Measurements from ENCODE around the gene PUS3.

Gene PUS3

GRCh38 chr11:125933030-125933813 lies 30.2 kb upstream of the PUS3 start:
- TF ChIP-seq, protein P1, sequence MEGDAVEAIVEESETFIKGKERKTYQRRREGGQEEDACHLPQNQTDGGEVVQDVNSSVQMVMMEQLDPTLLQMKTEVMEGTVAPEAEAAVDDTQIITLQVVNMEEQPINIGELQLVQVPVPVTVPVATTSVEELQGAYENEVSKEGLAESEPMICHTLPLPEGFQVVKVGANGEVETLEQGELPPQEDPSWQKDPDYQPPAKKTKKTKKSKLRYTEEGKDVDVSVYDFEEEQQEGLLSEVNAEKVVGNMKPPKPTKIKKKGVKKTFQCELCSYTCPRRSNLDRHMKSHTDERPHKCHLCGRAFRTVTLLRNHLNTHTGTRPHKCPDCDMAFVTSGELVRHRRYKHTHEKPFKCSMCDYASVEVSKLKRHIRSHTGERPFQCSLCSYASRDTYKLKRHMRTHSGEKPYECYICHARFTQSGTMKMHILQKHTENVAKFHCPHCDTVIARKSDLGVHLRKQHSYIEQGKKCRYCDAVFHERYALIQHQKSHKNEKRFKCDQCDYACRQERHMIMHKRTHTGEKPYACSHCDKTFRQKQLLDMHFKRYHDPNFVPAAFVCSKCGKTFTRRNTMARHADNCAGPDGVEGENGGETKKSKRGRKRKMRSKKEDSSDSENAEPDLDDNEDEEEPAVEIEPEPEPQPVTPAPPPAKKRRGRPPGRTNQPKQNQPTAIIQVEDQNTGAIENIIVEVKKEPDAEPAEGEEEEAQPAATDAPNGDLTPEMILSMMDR (IDR thresholded peaks at IDR 0.05; ENCODE audit: control insufficient read depth, insufficient read depth, low read depth, low read length, missing control alignments): no peak
- no peak for DNase-seq (ENCODE audit: low read depth)
- no peak overlapping the region for H3K4me3 ChIP-seq (ENCODE audit: control insufficient read depth, low read depth, low read length)

DNA sequence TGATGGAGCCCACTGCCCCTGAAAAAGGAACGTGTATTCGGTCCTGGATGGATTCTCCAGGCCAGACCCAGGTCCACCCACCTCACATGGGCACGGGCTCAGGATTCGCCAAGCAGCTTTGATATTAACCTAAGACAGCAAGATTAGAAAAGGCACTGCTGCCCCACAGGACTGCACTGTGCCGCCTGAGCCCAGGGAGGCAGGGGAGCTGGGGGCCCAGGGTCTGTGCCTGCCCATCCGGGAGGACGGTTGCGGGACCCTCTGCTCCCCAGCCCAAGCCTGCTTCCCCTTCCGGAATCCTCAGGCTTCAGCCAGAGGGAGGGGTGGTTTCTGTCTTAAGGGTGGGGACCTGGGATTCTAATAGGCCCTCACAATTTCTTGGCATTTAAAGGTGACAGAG lies 29.3 kb upstream of the PUS3 start:
- H3K4me3 ChIP-seq (ENCODE audit: control insufficient read depth, low read depth, low read length): no peak overlapping the region
- DNase-seq (ENCODE audit: low read depth): no peak
- TF ChIP-seq, protein P1 (IDR thresholded peaks at IDR 0.05; ENCODE audit: control insufficient read depth, insufficient read depth, low read depth, low read length, missing control alignments): no peak

DNA sequence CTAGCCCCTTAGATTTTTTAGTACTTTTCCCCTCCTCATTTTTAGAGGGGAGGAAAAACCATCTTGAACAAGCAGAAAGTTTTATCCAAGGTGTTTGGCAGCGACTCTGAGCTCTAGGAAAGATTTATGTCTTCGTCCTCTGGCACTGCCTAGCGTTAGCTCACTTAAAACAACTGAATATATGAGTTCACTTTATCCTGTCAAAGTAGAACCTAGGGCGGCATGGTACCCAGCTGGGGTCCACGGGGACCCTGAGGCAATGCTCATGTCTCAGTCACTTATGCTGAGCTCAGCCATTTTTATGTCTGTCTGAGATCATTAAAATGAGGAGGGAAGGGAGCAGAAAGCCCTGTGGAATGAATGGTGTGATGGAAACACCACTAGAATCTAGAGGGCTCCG lies 28.7 kb upstream of the PUS3 start:
- no peak for DNase-seq (ENCODE audit: low read depth)
- no peak overlapping the region for H3K4me3 ChIP-seq (ENCODE audit: control insufficient read depth, low read depth, low read length)
- TF ChIP-seq, protein P1 (IDR thresholded peaks at IDR 0.05; ENCODE audit: control insufficient read depth, insufficient read depth, low read depth, low read length, missing control alignments): no peak

DNA sequence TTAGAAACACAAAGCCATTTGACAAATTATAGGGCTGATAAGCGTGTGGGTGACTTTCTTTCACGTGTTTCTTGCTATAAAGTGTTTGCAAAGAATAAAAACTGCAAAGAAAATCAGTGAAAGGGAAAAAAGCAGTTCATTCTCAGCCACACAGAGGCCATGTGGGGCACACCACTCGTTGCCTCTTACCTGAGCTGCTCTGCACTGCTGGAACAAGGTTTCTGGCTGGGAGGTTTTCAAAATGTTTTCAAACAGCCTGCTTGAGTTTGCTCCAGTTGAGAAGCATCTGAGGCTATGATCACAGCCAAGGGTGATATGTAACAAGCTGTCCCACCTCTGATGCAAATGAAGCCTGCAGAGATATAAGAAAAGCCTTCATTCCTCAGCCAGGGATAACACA lies 28.1 kb upstream of the PUS3 start:
- TF ChIP-seq, protein P1 (IDR thresholded peaks at IDR 0.05; ENCODE audit: control insufficient read depth, insufficient read depth, low read depth, low read length, missing control alignments): no peak
- DNase-seq (ENCODE audit: low read depth): no peak
- no peak overlapping the region for H3K4me3 ChIP-seq (ENCODE audit: control insufficient read depth, low read depth, low read length)

- TF ChIP-seq, protein P1 (IDR thresholded peaks at IDR 0.05; ENCODE audit: control insufficient read depth, insufficient read depth, low read depth, low read length, missing control alignments): no peak
- H3K4me3 ChIP-seq (ENCODE audit: control insufficient read depth, low read depth, low read length): no peak overlapping the region
- DNase-seq (ENCODE audit: low read depth): no peak
Measured at GRCh38 chr11:125930076-125930450, 27.1 kb upstream of the PUS3 start.

DNA sequence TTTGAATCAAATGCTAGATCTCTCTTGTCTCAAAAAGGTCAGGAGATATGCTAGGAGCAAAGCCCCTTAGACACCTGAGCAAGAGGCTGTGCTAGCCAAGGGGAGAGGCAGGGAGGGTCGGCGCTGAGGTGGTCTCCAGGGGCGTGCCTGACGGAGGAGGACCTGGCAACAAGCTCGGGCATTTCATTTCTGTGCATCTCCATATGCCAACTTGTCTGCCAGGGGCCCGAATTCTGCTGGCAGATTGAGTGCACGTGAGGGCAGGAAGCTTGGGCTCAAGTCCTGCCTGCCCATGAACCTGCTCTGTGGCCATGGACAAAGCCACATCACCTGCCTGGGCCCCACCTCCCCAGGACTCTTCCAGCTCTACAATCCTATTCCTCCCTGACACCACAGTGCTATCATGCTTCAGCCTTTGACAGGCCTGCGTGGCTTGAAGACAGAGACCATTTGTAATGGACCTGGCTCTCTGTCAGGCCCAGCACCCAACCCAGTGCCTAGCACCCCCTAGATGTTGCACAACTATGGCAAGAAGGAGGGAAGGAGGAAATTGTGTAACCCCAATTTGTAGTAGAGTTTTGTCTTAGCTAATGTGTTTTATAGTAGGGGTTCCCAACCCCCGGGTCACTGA lies 26.6 kb upstream of the PUS3 start:
- no peak for DNase-seq (ENCODE audit: low read depth)
- no peak overlapping the region for H3K4me3 ChIP-seq (ENCODE audit: control insufficient read depth, low read depth, low read length)
- TF ChIP-seq, protein P1 (IDR thresholded peaks at IDR 0.05; ENCODE audit: control insufficient read depth, insufficient read depth, low read depth, low read length, missing control alignments): no peak
